A549 treated with Hydrocortisone at 1 μM for 4 hours (cell line): ENCODE results near the gene CYP2U1. TPM values are rescaled to one million over a fixed set of nuclear protein-coding genes. Genes with fewer than 3 reads are reported as not detected.

Experiments used
- total RNA-seq: library from RNA; stranded (reverse); fragments of 200-300 nt; extraction: Qiagen RNA extraction; gene quantifications from 5 replicates; pipeline ENCODE4 v1.2.3, GENCODE V29; 2022

Gene CYP2U1
- 1.3 to 1.8 TPM (median 1.6 TPM) in 5 replicates for total RNA-seq

GRCh38 chr4:107930821-107931774 is at the start of gene CYP2U1:
Gene CYP2U1 (plus strand): TSS chr4:107931549. CDS start chr4:107931644, 95 bp downstream.

GRCh38 chr4:107989537-107990386 is 58.4 kb downstream of the CYP2U1 start, which contains the start of gene HADH:
Gene HADH (plus strand): TSS chr4:107989889. CDS start chr4:107989933, 44 bp downstream.

Other genes starting within 250 kb of the CYP2U1 start
- gene PAPSS1, start 211.3 kb upstream of the CYP2U1 start, total RNA-seq: 30.0 to 41.2 TPM (median 32.9 TPM) in 5 replicates
- 19.0 to 29.3 TPM (median 27.8 TPM) in 5 replicates for gene SGMS2, start 106.6 kb upstream of the CYP2U1 start, total RNA-seq
- gene HADH, start 58.3 kb downstream of the CYP2U1 start, total RNA-seq: 19.9 to 25.1 TPM (median 23.0 TPM) in 5 replicates
- 0.08 to 0.24 TPM (median 0.16 TPM) in 4 of 5 replicates, not detected in the other for gene LEF1, start 237.4 kb downstream of the CYP2U1 start, total RNA-seq